GM18519 (cell line): Measurements from ENCODE around the gene POLR1B.

ENCODE experiments used
- ATAC-seq: cut with Tn5 transposase; IDR thresholded peaks from one replicate; pipeline ENCODE4 v1.9.1; 2021; ENCODE audit warnings: mild to moderate bottlenecking, moderate library complexity; ENCODE audit not compliant: unreplicated experiment, low FRiP score

Gene POLR1B

GRCh38 chr2:112625474-112626114, 83.3 kb downstream of the POLR1B start:
- no peak for ATAC-seq

GRCh38 chr2:112626604-112627059, 84.4 kb downstream of the POLR1B start:
- ATAC-seq, result no peak
